Stimulated activated CD8-positive, alpha-beta memory T cell treated with anti-CD3 and anti-CD28 coated beads, Interleukin-7, amount 100 ng/mL, for 1 hour (primary cell): ENCODE data around the gene GARIN3.
"Not testable (repeated sequence)": the region's sequence is repeated elsewhere in the genome, so short reads cannot be mapped to it uniquely, and the experiment has no call there.

ENCODE experiments used
- DNase-seq, 2 donors: peaks; one replicate each; pipeline ENCODE4 v3.0.0-alpha.2; 2020; ENCODE audit warnings: low read depth in 2 of 2

The GARIN3 gene

DNA sequence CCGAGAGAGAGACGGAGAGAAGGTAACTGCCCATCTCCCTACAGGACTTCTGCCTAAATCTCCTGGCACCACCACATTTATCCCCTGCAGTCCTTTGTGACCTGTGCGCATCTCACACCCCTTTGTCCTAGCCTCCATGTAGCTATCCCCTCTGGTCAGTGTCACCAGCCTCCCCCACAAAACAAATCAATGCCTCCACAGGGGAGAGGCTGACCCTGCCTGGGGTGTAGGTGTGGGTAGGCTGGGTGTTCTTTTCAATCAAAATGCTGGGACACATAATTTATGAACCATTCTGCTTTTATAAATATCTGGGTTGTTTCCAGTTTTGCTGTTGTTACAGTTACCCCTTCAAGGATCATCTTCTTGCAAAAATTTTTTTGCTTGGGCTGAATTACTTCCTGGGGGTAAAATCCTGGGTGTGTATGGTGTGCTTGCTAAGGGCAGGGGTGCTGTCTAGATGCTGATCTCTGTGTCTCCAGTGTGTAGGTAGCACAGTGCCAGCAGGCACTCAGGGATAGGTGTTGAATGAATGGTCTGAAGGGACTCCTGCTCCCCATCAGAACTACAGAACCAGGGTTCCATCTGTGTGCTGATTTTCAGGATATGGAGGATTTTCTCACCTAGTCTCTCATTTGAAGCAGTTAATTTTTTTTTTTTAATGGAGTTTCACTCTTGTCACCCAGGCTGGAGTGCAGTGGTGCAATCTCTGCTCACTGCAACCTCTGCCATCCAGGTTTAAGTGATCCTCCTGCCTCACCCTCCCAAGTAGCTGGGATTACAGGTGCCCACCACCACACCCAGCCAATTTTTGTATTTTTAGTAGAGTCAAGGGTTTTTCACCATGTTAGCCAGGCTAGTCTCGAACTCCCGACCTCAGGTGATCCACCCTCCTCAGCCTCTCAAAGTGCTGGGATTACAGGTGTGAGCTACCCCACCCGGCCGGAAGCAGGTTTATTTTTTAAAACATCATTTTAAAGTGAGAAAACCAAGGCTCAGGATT lies at the start of gene GARIN3:
Gene GARIN3, minus strand, starts transcription at position 51 of the 1,000 bp plus-strand sequence. CDS start 96 bp downstream, outside the sequence.
- no peak for DNase-seq

DNA sequence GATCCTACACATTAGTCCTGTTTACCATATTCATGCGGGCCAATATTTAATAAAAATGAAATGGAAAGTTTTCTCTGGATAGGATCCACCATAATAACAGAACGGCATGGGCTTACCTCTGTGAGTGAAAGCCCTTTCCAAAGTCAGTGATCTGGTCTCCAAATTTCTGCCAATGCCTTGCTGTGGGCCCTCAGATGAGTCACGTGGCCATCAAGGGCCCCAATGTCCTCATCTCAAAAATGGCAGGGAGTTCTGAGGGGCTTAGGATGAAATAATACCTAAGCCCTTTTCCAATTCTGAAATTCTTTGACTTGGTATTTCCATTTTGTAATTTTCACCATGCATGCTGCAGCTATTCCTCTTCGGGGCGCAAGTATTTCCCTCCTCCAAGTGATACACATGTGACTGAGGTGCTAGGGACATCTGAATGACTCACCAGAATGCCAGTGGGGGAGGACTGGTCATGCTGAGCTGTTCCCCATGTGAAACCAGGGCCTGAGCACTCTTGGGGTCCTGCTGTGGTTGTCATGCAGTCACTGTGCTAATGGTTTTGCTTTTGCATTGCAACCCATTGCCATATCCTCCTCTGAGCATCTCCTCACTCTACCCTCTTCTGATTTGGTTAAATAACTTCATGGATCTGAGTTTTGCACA lies 49.6 kb upstream of the GARIN3 start:
- DNase-seq, result no peak

- no peak for DNase-seq
These were observed 48.9 kb upstream of the GARIN3 start for GRCh38 chr5:157214861-157215513.

DNA sequence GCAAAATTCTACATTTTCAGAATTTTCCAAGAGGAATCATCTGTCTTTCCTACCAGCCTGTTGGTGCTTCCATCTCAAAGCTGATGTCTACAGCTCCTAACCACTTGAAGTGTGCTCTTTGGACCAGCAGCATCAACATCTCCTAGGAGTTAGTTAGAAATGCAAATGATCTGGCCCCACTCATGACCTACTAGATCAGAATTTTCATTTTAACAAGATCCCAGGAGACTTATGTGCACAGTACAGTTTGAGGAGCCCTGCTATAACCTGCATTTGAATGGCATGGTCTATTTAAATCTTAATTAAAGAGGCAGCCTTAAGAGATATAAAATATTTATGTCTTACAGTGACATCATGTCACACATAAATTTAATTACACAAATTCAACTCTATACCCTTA lies 48.4 kb upstream of the GARIN3 start:
- DNase-seq, result no peak

DNA sequence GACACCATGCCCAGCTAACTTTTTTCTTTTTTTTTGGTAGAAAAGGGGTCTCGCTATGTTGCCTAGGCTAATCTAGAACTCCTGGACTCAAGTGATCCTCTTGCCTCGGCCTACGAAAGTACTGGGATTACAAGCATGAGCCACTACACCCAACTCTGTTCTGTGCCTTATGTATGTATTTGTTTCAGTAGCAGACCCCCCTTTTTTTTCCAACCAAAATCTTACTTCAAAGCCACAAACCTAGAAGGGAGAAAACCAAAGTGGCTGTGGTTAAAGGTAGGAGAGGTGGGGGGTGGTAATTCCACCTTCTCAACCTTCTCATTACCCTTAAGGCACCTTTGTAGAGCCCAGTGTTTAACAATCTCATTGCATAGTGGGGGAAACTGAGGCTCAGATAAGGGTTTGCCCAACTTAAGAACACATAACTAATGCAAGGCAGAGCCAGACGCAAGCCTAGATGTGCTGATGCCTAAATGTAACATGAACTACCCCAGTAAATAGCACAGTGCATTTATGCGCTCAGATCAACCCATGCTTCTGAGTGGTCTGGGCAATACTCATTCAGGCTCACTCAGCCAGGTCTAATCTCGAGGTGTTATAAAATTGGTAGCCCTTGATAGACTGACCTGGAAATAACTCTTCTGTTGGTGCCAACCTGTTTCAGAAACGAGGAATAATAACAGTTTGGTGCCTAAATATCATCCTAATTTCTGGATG lies 47.6 kb upstream of the GARIN3 start:
- no peak for DNase-seq

DNA sequence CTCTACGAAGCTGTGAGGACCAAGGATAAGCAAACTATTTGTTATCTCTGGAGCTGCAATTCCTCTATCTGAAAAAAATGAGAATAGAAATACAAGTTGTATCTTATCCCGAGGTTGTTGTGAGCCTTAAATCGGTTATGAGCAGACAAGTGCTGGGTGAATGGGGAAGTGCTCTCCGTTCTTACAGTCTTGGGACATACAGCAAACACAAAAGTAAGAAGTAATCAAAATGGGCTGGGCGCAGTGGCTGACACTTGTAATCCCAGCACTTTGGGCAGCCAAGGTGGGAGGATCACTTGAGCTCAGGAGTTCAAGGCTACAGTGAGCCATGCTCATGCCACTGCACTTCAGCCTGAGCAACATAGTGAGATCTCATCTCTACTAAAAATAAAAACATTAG lies 46.2 kb upstream of the GARIN3 start:
- no peak for DNase-seq

DNA sequence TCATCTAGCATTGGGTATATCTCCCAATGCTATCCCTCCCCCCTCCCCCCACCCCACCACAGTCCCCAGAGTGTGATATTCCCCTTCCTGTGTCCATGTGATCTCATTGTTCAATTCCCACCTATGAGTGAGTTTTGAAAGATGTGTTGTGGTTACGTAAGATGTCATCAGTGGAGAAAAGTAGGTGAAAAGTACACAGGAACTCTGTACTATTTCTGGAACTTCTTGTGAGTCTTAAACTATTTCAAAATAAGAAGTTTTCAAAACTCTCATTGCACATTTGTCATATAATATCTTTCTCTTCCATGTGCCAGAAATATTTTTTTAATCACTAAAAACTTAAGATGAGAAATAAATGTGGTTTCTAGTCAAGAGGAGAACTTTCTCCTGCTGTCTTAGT lies 44.6 kb upstream of the GARIN3 start:
- DNase-seq, result not testable (repeated sequence)

DNA sequence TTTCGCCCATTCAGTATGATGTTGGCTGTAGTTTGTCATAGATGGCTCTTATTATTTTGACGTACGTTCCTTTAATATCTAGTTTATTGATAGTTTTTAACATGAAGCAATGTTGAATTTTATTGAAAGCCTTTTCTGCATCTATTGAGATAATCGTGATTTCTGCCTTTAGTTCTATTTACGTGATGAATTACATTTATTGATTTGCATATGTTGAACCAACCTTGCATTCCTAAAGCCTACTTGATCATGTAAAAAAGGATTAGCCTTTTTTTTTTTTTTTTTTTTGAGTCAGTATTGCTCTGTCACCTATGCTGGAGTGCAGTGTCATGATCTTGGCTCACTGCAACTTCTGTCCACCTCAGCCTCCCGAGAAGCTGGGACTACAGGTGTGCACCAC lies 39.6 kb upstream of the GARIN3 start:
- DNase-seq, result no peak

DNA sequence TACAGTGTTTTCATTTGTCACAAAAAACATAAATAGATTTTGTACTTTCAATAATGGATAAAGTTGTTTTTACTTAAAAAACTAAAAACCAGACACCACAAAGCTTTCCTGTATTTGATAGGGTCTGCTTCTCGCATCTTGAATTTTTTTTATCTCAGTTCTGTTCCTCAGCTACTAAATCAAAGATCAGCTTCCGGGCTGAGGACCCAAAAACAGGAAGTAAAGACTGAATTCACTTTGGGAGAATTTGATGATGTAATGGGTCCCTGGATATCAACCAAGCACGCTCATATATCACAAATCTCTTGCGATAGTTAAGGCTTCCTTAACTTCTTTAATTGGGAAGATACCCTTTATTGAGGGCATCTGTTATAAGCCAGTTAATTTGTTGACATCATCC lies 38.7 kb upstream of the GARIN3 start:
- no peak for DNase-seq

- no peak for DNase-seq
These were observed 37.4 kb upstream of the GARIN3 start for GRCh38 chr5:157203417-157203816.

DNA sequence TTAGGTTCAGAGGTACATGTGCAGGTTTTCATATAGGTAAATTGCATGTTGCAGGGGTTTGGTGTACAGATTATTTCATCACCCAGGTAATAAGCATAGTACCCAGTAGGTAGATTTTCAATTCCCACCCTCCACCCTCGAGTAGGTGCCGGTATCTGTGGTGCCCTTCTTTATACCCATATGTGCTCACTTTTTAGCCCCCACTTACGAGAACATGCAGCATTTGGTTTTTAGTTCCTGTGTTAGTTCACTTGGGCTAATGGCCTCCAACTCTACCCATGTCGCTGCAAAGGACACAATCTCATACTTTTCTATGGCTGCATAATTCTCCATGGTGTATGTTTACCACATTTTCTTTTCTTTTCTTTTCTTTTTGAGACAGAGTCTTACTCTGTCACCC lies 35.8 kb upstream of the GARIN3 start:
- no peak for DNase-seq

DNA sequence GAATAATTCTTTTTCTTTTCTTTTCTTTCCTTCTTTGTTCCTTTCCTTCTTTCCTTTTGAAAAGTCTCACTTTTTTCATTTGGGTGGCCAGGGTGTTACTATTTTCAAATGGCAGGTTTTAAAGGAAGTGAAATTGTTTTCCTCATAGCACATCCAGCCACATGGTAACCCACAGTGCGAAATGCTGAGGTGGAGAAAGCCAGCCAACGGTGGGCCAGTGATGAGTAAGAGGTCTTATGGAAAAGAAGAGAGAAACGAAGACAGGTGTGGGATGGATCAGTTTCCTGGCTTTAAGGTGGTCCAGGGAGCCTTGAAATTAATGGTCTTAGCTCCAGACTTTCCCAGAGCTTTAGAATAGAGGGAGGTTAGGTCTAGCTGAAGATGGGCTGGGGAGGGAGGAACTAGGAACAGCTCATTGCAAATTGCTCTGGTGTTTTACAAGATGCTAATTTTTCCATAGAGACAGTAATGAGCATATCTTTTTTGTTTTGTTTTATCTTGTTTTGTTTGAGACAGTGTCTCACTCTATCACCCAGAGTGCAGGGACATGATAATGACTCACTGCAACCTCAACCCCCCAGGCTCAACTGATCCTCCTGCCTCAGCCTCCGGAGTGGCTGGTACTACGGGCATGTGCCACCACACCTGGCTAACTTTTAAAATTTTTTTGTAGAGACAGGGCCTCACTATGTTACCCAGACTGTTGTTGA lies 32.4 kb upstream of the GARIN3 start:
- no peak for DNase-seq

GRCh38 chr5:157197086-157197485 lies 31.0 kb upstream of the GARIN3 start:
- no peak for DNase-seq

DNA sequence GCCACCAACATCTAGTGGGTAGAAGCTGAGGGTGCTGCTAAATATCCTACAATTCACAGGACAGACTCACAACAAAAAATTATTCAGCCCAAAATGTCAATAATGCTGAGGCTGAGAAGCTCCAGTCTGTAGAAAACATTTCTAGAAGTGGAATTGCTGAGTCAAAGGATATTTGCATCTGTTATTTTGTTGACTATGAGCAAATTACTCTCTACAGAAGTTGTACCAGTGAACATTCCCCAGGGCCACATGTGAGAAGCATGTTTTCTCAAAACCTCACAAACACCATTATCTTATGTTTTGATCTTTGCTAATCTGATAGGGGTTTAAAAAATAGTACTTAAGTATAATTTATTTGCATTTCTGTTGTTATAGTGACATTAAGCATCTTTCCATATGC lies 30.0 kb upstream of the GARIN3 start:
- DNase-seq, result no peak

DNA sequence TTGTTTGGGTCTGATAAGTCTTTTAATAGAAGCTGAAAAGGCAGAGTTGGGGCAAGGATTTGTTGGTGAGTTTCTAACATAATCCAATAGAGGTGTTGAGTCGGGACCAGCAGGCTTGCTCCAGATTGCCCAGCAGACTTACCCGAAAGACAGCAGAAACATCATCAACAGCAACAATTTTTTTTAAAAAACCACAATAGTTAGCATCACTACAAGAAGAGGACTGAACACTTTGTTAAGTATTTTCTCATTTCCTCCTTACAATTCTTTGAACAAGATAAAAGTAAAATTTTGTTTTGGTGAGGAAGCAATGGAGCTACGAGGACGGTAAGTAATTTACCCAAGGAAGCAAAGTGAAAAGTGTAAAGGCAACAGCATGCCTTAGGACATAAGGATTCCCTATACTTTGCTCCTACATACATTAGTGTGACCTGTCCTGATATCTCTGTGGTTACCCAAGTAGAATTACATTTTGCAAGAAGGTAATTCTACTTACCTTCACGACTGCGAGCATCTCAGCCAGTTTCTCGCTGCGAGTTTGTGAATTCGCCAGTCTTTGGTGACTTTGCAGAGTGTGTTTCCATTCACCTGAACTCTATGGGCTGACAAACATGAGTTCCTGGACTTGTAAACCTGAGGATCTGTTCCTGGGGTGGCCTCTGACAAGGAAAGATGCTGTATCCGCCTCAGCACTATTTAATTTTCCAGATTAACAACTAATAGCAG lies 27.8 kb upstream of the GARIN3 start:
- no peak for DNase-seq

DNA sequence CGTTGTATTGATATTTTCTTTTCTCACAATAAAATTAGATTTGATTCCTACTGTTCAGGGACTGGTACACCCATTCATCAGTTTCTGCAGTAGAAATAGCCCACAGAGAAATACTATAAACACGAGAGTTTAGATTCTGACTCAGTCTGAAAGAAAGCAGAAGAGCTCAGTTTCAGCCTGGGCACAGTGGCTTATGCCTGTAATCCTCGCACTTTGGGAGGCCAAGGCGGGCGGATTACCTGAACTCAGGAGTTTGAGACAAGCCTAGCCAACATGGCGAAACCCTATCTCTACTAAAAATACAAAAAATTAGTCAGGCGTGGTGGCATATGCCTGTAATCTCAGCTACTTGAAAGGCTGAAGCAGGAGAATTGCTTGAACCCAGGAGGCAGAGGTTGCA lies 23.2 kb upstream of the GARIN3 start:
- no peak for DNase-seq

- DNase-seq, result no peak
These were observed 22.2 kb upstream of the GARIN3 start for GRCh38 chr5:157188270-157188669.

- no peak for DNase-seq
These were observed 21.1 kb upstream of the GARIN3 start for GRCh38 chr5:157187046-157187754.

DNA sequence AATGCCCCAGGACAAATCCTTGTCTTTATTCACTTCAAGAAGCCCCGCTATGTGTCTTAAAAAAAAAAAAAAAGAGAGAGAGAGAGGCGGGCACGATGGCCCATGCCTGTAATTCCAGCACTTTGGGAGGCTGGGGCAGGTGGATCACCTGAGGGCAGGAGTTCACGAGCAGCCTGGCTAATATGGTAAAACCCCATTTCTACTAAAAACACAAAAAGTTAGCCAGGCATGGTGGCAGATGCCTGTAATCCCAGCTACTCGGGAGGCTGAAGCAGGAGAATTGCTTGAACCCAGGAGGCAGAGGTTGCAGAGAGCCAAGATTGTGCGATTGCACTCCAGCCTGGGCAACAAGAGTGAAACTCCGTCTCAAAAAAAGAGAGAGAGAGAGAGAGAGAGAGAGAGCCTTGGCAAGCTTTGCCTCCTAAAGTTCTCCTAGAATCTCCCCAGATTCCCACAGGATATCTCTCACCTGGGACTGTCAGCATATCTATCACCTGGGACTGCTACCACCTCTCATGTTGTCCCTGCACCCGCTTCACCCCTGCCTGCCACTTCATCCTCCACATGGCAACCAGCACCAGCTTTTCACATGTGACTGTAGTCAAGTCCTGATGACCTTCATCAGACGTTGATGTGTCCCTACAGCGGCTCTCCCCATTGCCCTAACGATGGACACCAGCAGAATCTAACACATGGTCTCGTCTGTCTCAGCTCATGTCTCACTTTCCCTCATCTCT lies 20.4 kb upstream of the GARIN3 start:
- DNase-seq, result no peak
